ENCODE measurements around the gene ADAP1.

ADAP1 gene

DNA sequence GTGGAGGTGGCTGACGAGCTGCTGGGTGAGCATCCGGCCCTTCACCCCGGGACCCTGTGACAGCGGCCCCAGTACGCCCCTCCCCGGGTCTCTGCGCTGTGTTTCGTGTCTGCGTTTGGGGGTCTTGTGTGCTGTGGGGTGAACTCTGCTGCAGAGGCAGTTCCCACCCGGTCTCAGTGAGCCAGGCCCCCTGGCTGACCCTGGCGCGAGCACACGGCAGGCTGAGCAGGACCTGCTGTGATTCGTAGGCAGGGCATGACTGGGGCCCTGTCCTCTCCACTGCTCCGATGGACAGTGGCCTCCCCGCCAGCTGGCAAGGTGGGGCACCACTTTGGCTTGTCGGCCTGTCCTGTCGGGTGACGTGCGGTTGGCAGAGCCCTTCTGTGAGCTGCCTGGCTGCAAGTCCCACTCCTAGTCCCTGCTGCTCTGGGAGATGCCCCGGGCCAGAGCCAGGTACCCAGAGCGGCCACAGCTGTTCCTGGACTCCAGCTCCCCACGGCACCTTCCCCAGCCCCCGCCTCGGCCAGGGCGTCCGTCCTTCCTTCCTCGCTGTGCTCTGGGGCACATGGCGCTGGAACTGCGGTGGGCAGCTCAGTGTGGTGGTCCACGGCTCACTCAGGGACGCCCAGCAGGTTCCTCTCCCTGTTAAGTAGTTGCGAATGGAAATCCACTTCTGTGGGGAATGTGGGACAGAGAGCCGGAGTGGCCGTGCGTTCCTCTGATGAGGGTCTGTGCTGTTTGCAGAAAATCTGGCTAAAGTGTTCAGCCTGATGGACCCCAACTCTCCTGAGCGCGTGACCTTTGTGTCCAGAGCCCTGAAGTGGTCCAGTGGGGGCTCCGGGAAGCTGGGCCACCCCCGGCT lies 67.6 kb downstream of the ADAP1 start:
- no peaks in the 10 kb centered on the region for H3K36me3 ChIP-seq (ENCODE audit: low read length)

DNA sequence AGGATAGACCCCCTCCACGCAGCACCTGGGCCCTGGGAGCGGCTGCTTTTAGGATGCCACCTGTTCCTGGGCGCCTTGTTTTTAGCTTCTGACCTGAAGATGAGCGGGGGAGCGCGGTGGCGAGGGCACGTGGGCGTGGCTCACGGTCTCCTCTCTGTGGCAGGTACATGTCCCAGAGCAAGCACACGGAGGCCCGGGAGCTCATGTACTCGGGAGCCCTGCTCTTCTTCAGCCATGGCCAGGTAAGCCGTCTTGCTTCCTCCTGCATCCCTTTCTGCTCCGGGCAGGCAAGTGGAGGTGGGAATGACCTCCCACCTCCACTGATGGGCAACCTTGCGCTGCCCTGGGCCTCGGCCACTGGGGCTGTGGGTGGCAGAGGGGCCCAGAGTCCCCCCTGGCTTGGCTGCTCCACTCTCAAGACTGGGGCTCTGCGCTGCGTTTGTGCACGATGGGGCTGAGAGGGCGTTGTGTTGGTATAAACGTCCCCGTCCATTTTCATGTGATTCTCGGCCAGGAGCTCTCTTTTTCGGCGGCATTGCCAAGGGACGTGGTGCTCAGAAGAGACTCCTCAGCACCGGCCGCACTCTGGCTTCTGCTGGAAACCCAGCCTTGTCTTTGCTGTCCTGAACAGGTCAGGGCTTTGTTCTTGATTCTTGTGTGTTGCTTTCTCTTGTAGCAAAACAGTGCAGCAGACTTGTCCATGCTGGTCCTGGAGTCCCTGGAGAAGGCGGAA lies 68.4 kb downstream of the ADAP1 start:
- Histone ChIP-seq H3K9me3 (ENCODE audit: insufficient read depth, low read length) (no peaks in the 10 kb centered on the region), H3K4me3 (ENCODE audit: insufficient read depth, low read length, poor library complexity, severe bottlenecking) (no peak overlapping the region), H3K79me2 (ENCODE audit: insufficient read depth, low read length) (peaks cover 61% of the 10 kb centered on the region), H3K4me2 (ENCODE audit: low read depth, low read length, poor library complexity, severe bottlenecking) (no peak overlapping the region), H3K36me3 (ENCODE audit: low read length) (no peaks in the 10 kb centered on the region), H3K27me3 (ENCODE audit: low read length) (no peaks in the 10 kb centered on the region), H2AFZ (ENCODE audit: low read depth, low read length, severe bottlenecking) (no peak overlapping the region), H3K9ac (ENCODE audit: low read length) (no peak overlapping the region), H3K27ac (ENCODE audit: low read depth, low read length) (no peak overlapping the region), H4K20me1 (ENCODE audit: low read depth, low read length) (peaks cover 8% of the 10 kb centered on the region; the same call in 1 of the 2 replicates), H3K9me2 (replicated peaks; ENCODE audit: insufficient read depth, low read length) (no peaks in the 10 kb centered on the region), H3F3A (ENCODE audit: insufficient read depth) (no peaks in the 10 kb centered on the region)
- no peak for TF ChIP-seq EZH2phosphoT487 (conservative IDR thresholded peaks at IDR 0.05; ENCODE audit: low read length)
- TF ChIP-seq, protein P1, sequence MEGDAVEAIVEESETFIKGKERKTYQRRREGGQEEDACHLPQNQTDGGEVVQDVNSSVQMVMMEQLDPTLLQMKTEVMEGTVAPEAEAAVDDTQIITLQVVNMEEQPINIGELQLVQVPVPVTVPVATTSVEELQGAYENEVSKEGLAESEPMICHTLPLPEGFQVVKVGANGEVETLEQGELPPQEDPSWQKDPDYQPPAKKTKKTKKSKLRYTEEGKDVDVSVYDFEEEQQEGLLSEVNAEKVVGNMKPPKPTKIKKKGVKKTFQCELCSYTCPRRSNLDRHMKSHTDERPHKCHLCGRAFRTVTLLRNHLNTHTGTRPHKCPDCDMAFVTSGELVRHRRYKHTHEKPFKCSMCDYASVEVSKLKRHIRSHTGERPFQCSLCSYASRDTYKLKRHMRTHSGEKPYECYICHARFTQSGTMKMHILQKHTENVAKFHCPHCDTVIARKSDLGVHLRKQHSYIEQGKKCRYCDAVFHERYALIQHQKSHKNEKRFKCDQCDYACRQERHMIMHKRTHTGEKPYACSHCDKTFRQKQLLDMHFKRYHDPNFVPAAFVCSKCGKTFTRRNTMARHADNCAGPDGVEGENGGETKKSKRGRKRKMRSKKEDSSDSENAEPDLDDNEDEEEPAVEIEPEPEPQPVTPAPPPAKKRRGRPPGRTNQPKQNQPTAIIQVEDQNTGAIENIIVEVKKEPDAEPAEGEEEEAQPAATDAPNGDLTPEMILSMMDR (IDR thresholded peaks at IDR 0.05; ENCODE audit: insufficient read depth, low read length, poor library complexity, severe bottlenecking) = no peak

More for the DNA sequence above, 67.6 kb downstream of the ADAP1 start:
- no peaks in the 10 kb centered on the region for H3K9me2 ChIP-seq (replicated peaks; ENCODE audit: insufficient read depth, low read length)
- H3F3A ChIP-seq (ENCODE audit: insufficient read depth) = no peaks in the 10 kb centered on the region
- H3K27me3 ChIP-seq (ENCODE audit: low read length) = no peaks in the 10 kb centered on the region
- H2AFZ ChIP-seq (ENCODE audit: low read depth, low read length, severe bottlenecking) = no peak overlapping the region
- H3K79me2 ChIP-seq (ENCODE audit: insufficient read depth, low read length) = peaks cover 53% of the 10 kb centered on the region
- no peak overlapping the region for H3K27ac ChIP-seq (ENCODE audit: low read depth, low read length)
- no peak for TF ChIP-seq EZH2phosphoT487 (conservative IDR thresholded peaks at IDR 0.05; ENCODE audit: low read length)
- TF ChIP-seq, protein P1 (IDR thresholded peaks at IDR 0.05; ENCODE audit: insufficient read depth, low read length, poor library complexity, severe bottlenecking) = no peak
- H4K20me1 ChIP-seq (ENCODE audit: low read depth, low read length) = peaks cover 2% of the 10 kb centered on the region; the same call in 1 of the 2 replicates
- no peak overlapping the region for H3K4me2 ChIP-seq (ENCODE audit: low read depth, low read length, poor library complexity, severe bottlenecking)
- H3K4me3 ChIP-seq (ENCODE audit: insufficient read depth, low read length, poor library complexity, severe bottlenecking) = no peak overlapping the region
- H3K9ac ChIP-seq (ENCODE audit: low read length) = no peak overlapping the region
- no peaks in the 10 kb centered on the region for H3K9me3 ChIP-seq (ENCODE audit: insufficient read depth, low read length)

DNA sequence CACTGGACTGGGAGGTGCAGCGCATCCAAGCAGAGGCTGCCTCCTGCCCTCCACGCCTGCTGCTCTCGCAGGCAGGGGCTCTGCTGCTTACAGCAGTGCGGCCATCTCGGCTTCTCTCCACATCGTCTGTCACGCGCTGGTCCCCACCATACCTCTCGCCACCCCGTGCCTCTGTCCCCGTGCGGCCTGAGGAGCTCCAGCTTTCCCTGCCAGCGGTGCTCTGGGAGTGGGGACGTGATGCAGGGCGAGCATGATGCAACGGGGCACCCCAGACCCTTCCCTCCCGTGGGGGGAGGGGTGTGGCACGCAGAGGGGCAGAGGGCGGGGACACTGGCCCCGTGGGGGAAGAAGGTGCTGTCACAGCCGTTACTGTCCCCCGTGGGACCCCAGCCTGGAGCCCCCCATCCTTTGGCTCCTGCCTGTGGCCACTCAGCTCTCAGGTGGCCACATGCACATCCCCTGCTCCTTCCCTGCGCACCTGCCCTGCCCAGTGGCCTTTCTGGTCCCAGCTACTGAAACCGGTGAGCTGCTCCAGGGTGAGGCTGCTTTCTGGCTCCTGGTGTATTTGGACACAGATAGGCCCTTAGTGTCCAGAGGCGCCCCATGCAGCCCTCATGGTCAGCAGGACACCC lies 69.1 kb downstream of the ADAP1 start:
- no peaks in the 10 kb centered on the region for H3K9me2 ChIP-seq (replicated peaks; ENCODE audit: insufficient read depth, low read length)
- no peak overlapping the region for H3K4me3 ChIP-seq (ENCODE audit: insufficient read depth, low read length, poor library complexity, severe bottlenecking)
- H3K36me3 ChIP-seq (ENCODE audit: low read length) = no peaks in the 10 kb centered on the region
- TF ChIP-seq, protein P1 (IDR thresholded peaks at IDR 0.05; ENCODE audit: insufficient read depth, low read length, poor library complexity, severe bottlenecking) = no peak
- TF ChIP-seq EZH2phosphoT487 (conservative IDR thresholded peaks at IDR 0.05; ENCODE audit: low read length) = no peak
- H4K20me1 ChIP-seq (ENCODE audit: low read depth, low read length) = peaks cover 8% of the 10 kb centered on the region; the same call in 1 of the 2 replicates
- H3F3A ChIP-seq (ENCODE audit: insufficient read depth) = no peaks in the 10 kb centered on the region
- no peak overlapping the region for H3K9ac ChIP-seq (ENCODE audit: low read length)
- H3K9me3 ChIP-seq (ENCODE audit: insufficient read depth, low read length) = no peaks in the 10 kb centered on the region
- H3K27me3 ChIP-seq (ENCODE audit: low read length) = no peaks in the 10 kb centered on the region
- H3K4me2 ChIP-seq (ENCODE audit: low read depth, low read length, poor library complexity, severe bottlenecking) = no peak overlapping the region
- no peak overlapping the region for H2AFZ ChIP-seq (ENCODE audit: low read depth, low read length, severe bottlenecking)
- H3K27ac ChIP-seq (ENCODE audit: low read depth, low read length) = no peak overlapping the region
- peaks cover 68% of the 10 kb centered on the region for H3K79me2 ChIP-seq (ENCODE audit: insufficient read depth, low read length)
